HG03097 (cell line): ENCODE data around the gene CSMD2.

ENCODE experiments used
- ATAC-seq: cut with Tn5 transposase; IDR thresholded peaks from one replicate; pipeline ENCODE4 v1.9.1; 2021; ENCODE audit not compliant: unreplicated experiment, low FRiP score

Gene CSMD2

GRCh38 chr1:33630686-33631085 lies 534.3 kb downstream of the CSMD2 start:
- ATAC-seq = no peak

GRCh38 chr1:33626801-33627200 lies 538.2 kb downstream of the CSMD2 start:
- no peak for ATAC-seq

GRCh38 chr1:33624991-33625870 lies 539.8 kb downstream of the CSMD2 start:
- no peak for ATAC-seq

- no peak for ATAC-seq
Measured at GRCh38 chr1:33624261-33624990, 540.6 kb downstream of the CSMD2 start.

- ATAC-seq = no peak
Measured at GRCh38 chr1:33623811-33624210, 541.2 kb downstream of the CSMD2 start.

- ATAC-seq = no peak
Measured at GRCh38 chr1:33622757-33623156, 542.3 kb downstream of the CSMD2 start.

- ATAC-seq = no peak
Measured at GRCh38 chr1:33618636-33619035, 546.4 kb downstream of the CSMD2 start.

GRCh38 chr1:33617451-33617850 lies 547.6 kb downstream of the CSMD2 start:
- no peak for ATAC-seq

- no peak for ATAC-seq
Measured at GRCh38 chr1:33616780-33617179, 548.2 kb downstream of the CSMD2 start.

- ATAC-seq = no peak
Measured at GRCh38 chr1:33615546-33615945, 549.5 kb downstream of the CSMD2 start.

GRCh38 chr1:33610864-33611455 lies 554.1 kb downstream of the CSMD2 start:
- ATAC-seq = no peak

- no peak for ATAC-seq
Measured at GRCh38 chr1:33610391-33610790, 554.6 kb downstream of the CSMD2 start.

GRCh38 chr1:33609739-33610138 lies 555.3 kb downstream of the CSMD2 start:
- no peak for ATAC-seq

- no peak for ATAC-seq
Measured at GRCh38 chr1:33608825-33609400, 556.1 kb downstream of the CSMD2 start.

GRCh38 chr1:33607444-33608005 lies 557.5 kb downstream of the CSMD2 start:
- ATAC-seq = no peak

- ATAC-seq = no peak
Measured at GRCh38 chr1:33606272-33606671, 558.8 kb downstream of the CSMD2 start.

- no peak for ATAC-seq
Measured at GRCh38 chr1:33602271-33602670, 562.8 kb downstream of the CSMD2 start.

- no peak for ATAC-seq
Measured at GRCh38 chr1:33601751-33602150, 563.3 kb downstream of the CSMD2 start.

- ATAC-seq = no peak
Measured at GRCh38 chr1:33599516-33600115, 565.4 kb downstream of the CSMD2 start.

- no peak for ATAC-seq
Measured at GRCh38 chr1:33588726-33589125, 576.3 kb downstream of the CSMD2 start.
